Colonic mucosa (tissue), 4 donors: ENCODE results near the gene ABCG8. TPM values are rescaled to one million over a fixed set of nuclear protein-coding genes. Genes with fewer than 3 reads are reported as not detected.

Experiments
- DNase-seq: peaks from one replicate; pipeline ENCODE4 v3.0.0-alpha.2; 2020
- H3K27ac ChIP-seq: fragments of 200-600 bp; one replicate; pipeline ENCODE4 v1.8.0; 2021
- H3K27me3 ChIP-seq: fragments of 200-600 bp; one replicate; pipeline ENCODE4 v1.8.0; 2021
- H3K36me3 ChIP-seq: fragments of 200-600 bp; one replicate; pipeline ENCODE4 v1.8.0; 2021
- H3K4me1 ChIP-seq: fragments of 200-600 bp; one replicate; pipeline ENCODE4 v1.8.0; 2021; ENCODE audit warnings: mild to moderate bottlenecking
- H3K4me3 ChIP-seq: fragments of 200-600 bp; one replicate; pipeline ENCODE4 v1.8.0; 2021
- H3K9ac ChIP-seq, 2 donors: one replicate each; pipeline ENCODE4 v1.7.0; 2013; ENCODE audit warnings: control low read depth in 2 of 2, low read depth in 2 of 2, low read length in 2 of 2
- H3K9me3 ChIP-seq: fragments of 200-600 bp; one replicate; pipeline ENCODE4 v1.8.0; 2021
- CTCF ChIP-seq: fragments of 200-600 bp; IDR thresholded peaks from one replicate; pipeline ENCODE4 v1.8.0; 2022; ENCODE audit warnings: antibody characterized with exemption, mild to moderate bottlenecking
- intact Hi-C: fragments of 100-400 bp; cut with DNase I; formaldehyde crosslinking; loops from one replicate; pipeline ENCODE4 v1.14.1; 2022
- total RNA-seq, 2 donors: library from RNA; stranded (reverse); fragmentation: NEBNext Ultra II Directional in 1 of 2; extraction: Animal tissue kit (Norgen Biotek cat#: 25700) in 1 of 2; gene quantifications; one replicate each; pipeline ENCODE4 v1.2.1, GENCODE V29; 2021
- donor health status: healthy.
- donor health status: DM: no; HTN: no; CAD: no.
- donor health status: DM: no; HTN: no; CAD: no.

ABCG8 gene
- total RNA-seq, 2 donors from 2014 or later = 0.12 to 0.48 TPM

DNA sequence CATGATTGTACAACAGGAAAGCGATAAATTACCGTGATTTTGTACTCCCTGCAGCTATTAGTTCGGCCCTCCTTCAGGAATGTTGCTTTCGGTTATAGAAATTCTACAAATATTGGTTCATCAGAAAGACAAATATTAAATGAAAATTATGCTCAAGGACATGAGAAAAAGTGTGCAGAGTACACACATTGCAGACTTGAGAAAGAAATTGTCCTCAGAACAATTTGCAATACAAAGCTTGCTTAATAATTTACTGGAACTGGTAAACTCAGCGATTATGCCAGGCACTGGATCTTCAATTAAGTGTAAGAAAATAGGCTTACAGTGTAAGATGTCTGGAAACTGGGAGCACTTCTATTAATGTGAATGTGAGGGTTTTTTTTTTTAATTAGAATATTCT is 45.9 kb downstream of the ABCG8 start:
- no peak for TF ChIP-seq CTCF
- H3K4me3 ChIP-seq = no peak overlapping the region
- H3K9ac ChIP-seq = no peak overlapping the region
- H3K4me1 ChIP-seq = no peaks in the 10 kb centered on the region
- DNase-seq = no peak
- H3K27ac ChIP-seq = no peak overlapping the region
- intact Hi-C loops = no loop called here
- peaks cover 8% of the 10 kb centered on the region for H3K36me3 ChIP-seq
- H3K27me3 ChIP-seq = no peaks in the 10 kb centered on the region
- no peaks in the 10 kb centered on the region for H3K9me3 ChIP-seq

GRCh38 chr2:43885132-43885632 is 46.4 kb downstream of the ABCG8 start:
- no peaks in the 10 kb centered on the region for H3K9me3 ChIP-seq
- no peaks in the 10 kb centered on the region for H3K27me3 ChIP-seq
- H3K36me3 ChIP-seq = peaks cover 8% of the 10 kb centered on the region
- intact Hi-C loops = no loop called here
- H3K4me3 ChIP-seq = no peak overlapping the region
- H3K27ac ChIP-seq = no peak overlapping the region
- no peak overlapping the region for H3K9ac ChIP-seq
- H3K4me1 ChIP-seq = no peaks in the 10 kb centered on the region
- no peak for DNase-seq
- no peak for TF ChIP-seq CTCF

DNA sequence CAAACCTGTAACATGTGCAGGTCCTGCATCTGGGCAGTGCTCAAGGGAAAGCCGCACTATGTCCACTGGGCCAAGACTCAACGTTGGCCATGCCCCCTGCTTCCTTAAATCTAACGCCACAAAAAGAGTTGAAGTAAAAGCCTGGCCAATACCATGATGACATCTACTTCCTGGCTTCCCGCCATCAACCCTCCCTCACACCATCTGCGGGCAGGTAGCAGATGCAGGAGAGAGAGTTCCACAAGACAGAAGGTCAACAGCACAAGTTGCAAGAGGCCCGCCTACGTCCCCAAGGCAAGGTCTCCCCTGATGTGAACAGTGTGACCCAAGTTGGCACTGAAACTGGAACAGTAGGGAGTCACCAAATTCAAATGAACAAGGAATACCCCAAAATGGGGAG is 48.4 kb downstream of the ABCG8 start:
- H3K4me3 ChIP-seq = no peak overlapping the region
- H3K9ac ChIP-seq = no peak overlapping the region
- no peak overlapping the region for H3K27ac ChIP-seq
- no peak for TF ChIP-seq CTCF
- no peak for DNase-seq
- H3K9me3 ChIP-seq = no peaks in the 10 kb centered on the region
- no peaks in the 10 kb centered on the region for H3K27me3 ChIP-seq
- H3K36me3 ChIP-seq = peaks cover 8% of the 10 kb centered on the region
- H3K4me1 ChIP-seq = no peaks in the 10 kb centered on the region
- intact Hi-C loops = no loop called here

DNA sequence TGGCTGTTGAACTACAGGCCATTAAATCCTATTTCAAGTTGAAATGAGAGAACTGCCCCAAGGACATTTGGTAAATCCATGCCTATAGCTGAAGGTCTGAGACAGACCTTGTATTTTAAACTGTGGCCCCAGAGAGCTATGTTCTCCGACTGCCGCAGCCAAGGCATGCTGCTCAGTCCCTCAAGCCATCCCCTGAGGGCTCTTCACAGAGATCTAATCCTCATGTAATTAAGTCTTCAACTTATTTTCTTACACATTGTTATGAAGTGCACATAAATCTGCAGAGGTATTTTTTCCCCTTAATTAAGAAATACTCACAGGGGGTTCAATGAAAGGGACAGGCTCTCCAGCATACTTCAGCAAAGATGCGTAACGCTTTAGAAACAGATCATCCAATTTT is 50.6 kb downstream of the ABCG8 start:
- Histone ChIP-seq H3K9ac (no peak overlapping the region), H3K4me1 (no peaks in the 10 kb centered on the region), H3K36me3 (peaks cover 8% of the 10 kb centered on the region), H3K27ac (no peak overlapping the region), H3K4me3 (no peak overlapping the region), H3K9me3 (no peaks in the 10 kb centered on the region), H3K27me3 (no peaks in the 10 kb centered on the region)
- intact Hi-C loops = no loop called here
- DNase-seq = no peak
- TF ChIP-seq CTCF = no peak

GRCh38 chr2:43890855-43891254 is 52.1 kb downstream of the ABCG8 start:
- no peak for TF ChIP-seq CTCF
- intact Hi-C loops = loop anchor here (10.0 kb wide), 1 partner anchor 276 kb away; no protein-coding TSS in a partner anchor
- peaks cover 8% of the 10 kb centered on the region for H3K36me3 ChIP-seq

More at GRCh38 chr2:43890855-43891254, 52.1 kb downstream of the ABCG8 start:
- Histone ChIP-seq H3K9ac (no peak overlapping the region), H3K27ac (no peak overlapping the region), H3K4me1 (no peaks in the 10 kb centered on the region), H3K4me3 (no peak overlapping the region), H3K9me3 (no peaks in the 10 kb centered on the region), H3K27me3 (no peaks in the 10 kb centered on the region)
- DNase-seq = no peak
